Stimulated activated naive CD8-positive, alpha-beta T cell treated with anti-CD3 and anti-CD28 coated beads, Interleukin-15, amount 100 ng/mL, for 72 hours (primary cell): ENCODE results near the gene PADI2.

Experiments
- ATAC-seq: fragments of 150-1000 bp; cut with Tn5 transposase; 2 replicates; pipeline ENCODE4 v1.10.0; 2021; ENCODE audit warnings: mild to moderate bottlenecking, moderate library complexity
- DNase-seq, 2 donors: peaks; one replicate each; pipeline ENCODE4 v3.0.0; 2021 to 2022
- H3K27ac Mint-ChIP-seq, 2 donors: one replicate each; pipeline ENCODE4 v1.8.0; 2022; ENCODE audit warnings: mild to moderate bottlenecking in 2 of 2, mixed read lengths in 2 of 2, moderate library complexity in 2 of 2
- H3K27me3 Mint-ChIP-seq: one replicate; pipeline ENCODE4 v1.8.0; 2022; ENCODE audit warnings: mixed read lengths
- H3K4me1 Mint-ChIP-seq: one replicate; pipeline ENCODE4 v1.8.0; 2022; ENCODE audit warnings: mild to moderate bottlenecking, mixed read lengths
- H3K4me3 Mint-ChIP-seq, 2 donors: one replicate each; pipeline ENCODE4 v1.8.0; 2022; ENCODE audit warnings: mild to moderate bottlenecking in 2 of 2, mixed read lengths in 2 of 2, moderate library complexity in 1 of 2
- H3K9me3 Mint-ChIP-seq, 2 donors: one replicate each; pipeline ENCODE4 v1.8.0; 2022; ENCODE audit warnings: mixed read lengths in 2 of 2

PADI2 gene

GRCh38 chr1:17148950-17149608 lies 29.8 kb upstream of the PADI2 start:
- H3K4me1 Mint-ChIP-seq, result no peaks in the 10 kb centered on the region
- H3K9me3 Mint-ChIP-seq, result peaks cover 10 to 29% of the 10 kb centered on the region in 2 donors
- DNase-seq, result no peak
- H3K27me3 Mint-ChIP-seq, result peaks cover 53% of the 10 kb centered on the region
- ATAC-seq, result no peak
- no peak overlapping the region for H3K4me3 Mint-ChIP-seq
- no peak overlapping the region for H3K27ac Mint-ChIP-seq

DNA sequence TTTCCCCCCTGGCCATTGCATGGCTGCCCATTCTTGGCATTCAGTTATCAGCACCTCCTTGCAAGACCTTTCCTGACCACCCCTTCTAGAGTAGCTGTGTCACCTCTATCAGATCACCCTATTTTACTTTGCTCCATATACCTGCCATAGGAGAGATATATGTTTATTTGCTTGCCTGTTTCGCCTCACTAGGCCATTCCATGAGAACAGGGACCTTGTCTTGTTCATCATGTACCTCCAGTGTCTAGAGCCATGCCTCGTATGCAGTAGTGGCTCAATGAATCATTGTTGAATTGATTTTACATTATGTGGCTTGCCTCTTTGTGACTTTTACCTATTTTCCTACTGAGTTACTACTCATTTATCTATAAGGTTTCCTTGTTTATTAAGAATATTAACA lies 26.4 kb upstream of the PADI2 start:
- peaks cover 45% of the 10 kb centered on the region for H3K27me3 Mint-ChIP-seq
- no peak overlapping the region for H3K27ac Mint-ChIP-seq
- no peaks in the 10 kb centered on the region for H3K9me3 Mint-ChIP-seq
- H3K4me1 Mint-ChIP-seq, result no peaks in the 10 kb centered on the region
- no peak overlapping the region for H3K4me3 Mint-ChIP-seq
- ATAC-seq (no peak), DNase-seq (no peak)

- H3K4me1 Mint-ChIP-seq, result no peaks in the 10 kb centered on the region
- DNase-seq (no peak), ATAC-seq (no peak)
- no peak overlapping the region for H3K27ac Mint-ChIP-seq
- H3K4me3 Mint-ChIP-seq, result no peak overlapping the region
- no peaks in the 10 kb centered on the region for H3K9me3 Mint-ChIP-seq
- H3K27me3 Mint-ChIP-seq, result peaks cover 33% of the 10 kb centered on the region
Observed at GRCh38 chr1:17143760-17144159, 24.5 kb upstream of the PADI2 start.

- no peak overlapping the region for H3K27ac Mint-ChIP-seq
- DNase-seq, result no peak
- no peak for ATAC-seq
- H3K4me3 Mint-ChIP-seq, result no peak overlapping the region
- H3K9me3 Mint-ChIP-seq, result no peaks in the 10 kb centered on the region
- H3K4me1 Mint-ChIP-seq, result no peaks in the 10 kb centered on the region
- peaks cover 30% of the 10 kb centered on the region for H3K27me3 Mint-ChIP-seq
Observed at GRCh38 chr1:17141441-17142197, 22.4 kb upstream of the PADI2 start.

GRCh38 chr1:17140279-17140678 lies 21.0 kb upstream of the PADI2 start:
- Mint-ChIP-seq H3K9me3 (no peaks in the 10 kb centered on the region), H3K4me1 (no peaks in the 10 kb centered on the region), H3K27ac (no peak overlapping the region), H3K4me3 (no peak overlapping the region), H3K27me3 (peaks cover 36% of the 10 kb centered on the region)
- no peak for DNase-seq
- no peak for ATAC-seq

DNA sequence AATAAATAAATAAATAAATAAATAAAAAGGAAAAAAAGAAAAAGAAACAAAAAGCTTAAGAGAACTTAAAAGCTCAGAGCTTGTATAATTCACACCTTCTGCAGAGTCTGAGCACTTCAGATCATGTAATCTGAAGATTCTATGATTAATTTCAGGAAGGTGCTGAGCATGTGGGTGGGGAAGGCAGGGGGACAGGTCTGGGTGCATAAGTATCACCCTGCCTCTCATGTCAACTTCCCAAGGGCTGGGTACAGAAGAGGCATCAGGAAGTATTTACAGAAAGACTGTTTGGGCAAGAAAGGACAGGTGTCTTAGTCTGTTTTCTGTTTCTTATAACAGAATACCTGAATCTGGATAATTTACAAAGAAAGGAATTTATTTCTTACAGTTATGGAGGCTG lies 20.4 kb upstream of the PADI2 start:
- Mint-ChIP-seq H3K4me3 (no peak overlapping the region), H3K27ac (no peak overlapping the region), H3K4me1 (no peaks in the 10 kb centered on the region), H3K9me3 (no peaks in the 10 kb centered on the region), H3K27me3 (peaks cover 36% of the 10 kb centered on the region)
- ATAC-seq (no peak), DNase-seq (no peak)

GRCh38 chr1:17137441-17137840 lies 18.2 kb upstream of the PADI2 start:
- ATAC-seq (no peak), DNase-seq (no peak)
- Mint-ChIP-seq H3K4me3 (no peak overlapping the region), H3K4me1 (no peaks in the 10 kb centered on the region), H3K9me3 (no peaks in the 10 kb centered on the region), H3K27me3 (peaks cover 45% of the 10 kb centered on the region), H3K27ac (no peak overlapping the region)

GRCh38 chr1:17136936-17137335 lies 17.7 kb upstream of the PADI2 start:
- Mint-ChIP-seq H3K27ac (no peak overlapping the region), H3K4me3 (no peak overlapping the region), H3K27me3 (peaks cover 45% of the 10 kb centered on the region), H3K4me1 (no peaks in the 10 kb centered on the region), H3K9me3 (no peaks in the 10 kb centered on the region)
- ATAC-seq (no peak), DNase-seq (no peak)

- Mint-ChIP-seq H3K27me3 (peaks cover 42% of the 10 kb centered on the region), H3K27ac (no peak overlapping the region), H3K4me3 (no peak overlapping the region), H3K9me3 (no peaks in the 10 kb centered on the region), H3K4me1 (no peaks in the 10 kb centered on the region)
- ATAC-seq (no peak), DNase-seq (no peak)
Observed at GRCh38 chr1:17136145-17136544, 16.9 kb upstream of the PADI2 start.

DNA sequence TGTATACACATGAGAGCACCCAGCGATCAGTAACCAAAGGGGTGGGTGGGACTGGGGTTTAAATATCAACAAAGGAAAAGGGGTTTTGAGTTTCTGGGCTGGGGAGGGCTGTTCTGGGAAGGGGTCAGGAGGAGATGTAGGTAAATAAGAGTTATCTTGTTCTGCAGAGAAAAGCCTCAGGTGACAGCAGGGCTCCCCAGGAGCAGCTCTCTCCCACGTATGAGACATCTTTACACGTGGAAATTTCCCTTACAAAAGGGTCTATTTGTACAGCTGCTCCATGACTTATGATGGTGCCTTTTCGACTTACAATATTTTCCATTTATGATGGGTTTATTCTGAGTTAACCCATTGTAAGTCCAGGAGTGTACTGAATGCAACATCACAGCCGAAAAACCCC lies 16.3 kb upstream of the PADI2 start:
- Mint-ChIP-seq H3K4me1 (no peaks in the 10 kb centered on the region), H3K4me3 (no peak overlapping the region), H3K9me3 (no peaks in the 10 kb centered on the region), H3K27ac (no peak overlapping the region), H3K27me3 (peaks cover 42% of the 10 kb centered on the region)
- DNase-seq (no peak), ATAC-seq (no peak)

DNA sequence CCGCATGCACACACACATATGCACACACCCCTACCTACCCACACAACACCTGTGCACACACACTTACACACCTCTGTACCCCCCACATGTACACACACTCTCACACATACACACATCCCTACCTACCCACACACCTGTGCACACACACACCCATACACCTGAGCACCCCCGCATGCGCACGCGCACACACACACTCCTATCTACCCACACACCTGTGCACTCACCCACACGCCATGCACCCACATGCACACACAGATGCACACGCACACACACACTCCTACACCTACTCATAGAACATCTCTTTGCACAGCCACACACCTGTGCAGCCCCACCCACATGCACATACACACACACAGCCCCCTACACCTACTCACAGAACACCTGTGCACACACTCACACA lies 15.5 kb upstream of the PADI2 start:
- Mint-ChIP-seq H3K27ac (no peak overlapping the region), H3K9me3 (no peaks in the 10 kb centered on the region), H3K4me3 (no peak overlapping the region), H3K4me1 (no peaks in the 10 kb centered on the region), H3K27me3 (peaks cover 42% of the 10 kb centered on the region)
- ATAC-seq (no peak), DNase-seq (no peak)

DNA sequence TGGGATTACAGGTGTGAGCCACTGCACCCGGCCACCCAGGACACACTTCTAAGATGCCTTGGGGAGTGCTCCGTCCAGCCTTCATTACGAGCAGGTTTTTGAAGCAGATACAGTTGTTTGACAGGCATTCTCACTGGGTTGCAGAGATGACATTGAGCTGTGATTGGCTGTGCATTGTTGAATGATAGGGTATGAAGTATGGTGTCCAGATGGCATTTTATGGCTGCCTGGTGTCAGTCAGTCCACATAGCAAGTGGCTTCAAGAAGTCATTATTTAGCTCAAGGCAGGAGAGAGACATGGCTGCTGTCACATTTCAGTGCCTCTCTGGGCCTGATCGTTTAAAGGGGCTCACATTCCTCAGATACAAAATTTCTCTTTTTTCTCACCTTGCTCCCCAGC lies 14.8 kb upstream of the PADI2 start:
- ATAC-seq (no peak), DNase-seq (no peak)
- Mint-ChIP-seq H3K27ac (no peak overlapping the region), H3K4me3 (no peak overlapping the region), H3K4me1 (no peaks in the 10 kb centered on the region), H3K27me3 (peaks cover 42% of the 10 kb centered on the region), H3K9me3 (no peaks in the 10 kb centered on the region)

GRCh38 chr1:17130138-17130635 lies 10.9 kb upstream of the PADI2 start:
- Mint-ChIP-seq H3K27me3 (peaks cover 31% of the 10 kb centered on the region), H3K4me1 (peaks cover 5% of the 10 kb centered on the region), H3K4me3 (no peak overlapping the region), H3K9me3 (no peaks in the 10 kb centered on the region), H3K27ac (no peak overlapping the region)
- no peak for DNase-seq
- ATAC-seq, result no peak

GRCh38 chr1:17128361-17128760 lies 9.1 kb upstream of the PADI2 start:
- H3K4me1 Mint-ChIP-seq, result peaks cover 5% of the 10 kb centered on the region
- H3K4me3 Mint-ChIP-seq, result no peak overlapping the region
- H3K9me3 Mint-ChIP-seq, result no peaks in the 10 kb centered on the region
- DNase-seq, result no peak
- no peak overlapping the region for H3K27ac Mint-ChIP-seq
- ATAC-seq, result no peak
- peaks cover 42% of the 10 kb centered on the region for H3K27me3 Mint-ChIP-seq

- Mint-ChIP-seq H3K27ac (no peak overlapping the region), H3K27me3 (peaks cover 41% of the 10 kb centered on the region), H3K9me3 (no peaks in the 10 kb centered on the region), H3K4me3 (no peak overlapping the region), H3K4me1 (peaks cover 5% of the 10 kb centered on the region)
- DNase-seq, result peak; percentile 77 to 78
- ATAC-seq, result peak; percentile 86
Observed at GRCh38 chr1:17125756-17126237, 6.5 kb upstream of the PADI2 start.

DNA sequence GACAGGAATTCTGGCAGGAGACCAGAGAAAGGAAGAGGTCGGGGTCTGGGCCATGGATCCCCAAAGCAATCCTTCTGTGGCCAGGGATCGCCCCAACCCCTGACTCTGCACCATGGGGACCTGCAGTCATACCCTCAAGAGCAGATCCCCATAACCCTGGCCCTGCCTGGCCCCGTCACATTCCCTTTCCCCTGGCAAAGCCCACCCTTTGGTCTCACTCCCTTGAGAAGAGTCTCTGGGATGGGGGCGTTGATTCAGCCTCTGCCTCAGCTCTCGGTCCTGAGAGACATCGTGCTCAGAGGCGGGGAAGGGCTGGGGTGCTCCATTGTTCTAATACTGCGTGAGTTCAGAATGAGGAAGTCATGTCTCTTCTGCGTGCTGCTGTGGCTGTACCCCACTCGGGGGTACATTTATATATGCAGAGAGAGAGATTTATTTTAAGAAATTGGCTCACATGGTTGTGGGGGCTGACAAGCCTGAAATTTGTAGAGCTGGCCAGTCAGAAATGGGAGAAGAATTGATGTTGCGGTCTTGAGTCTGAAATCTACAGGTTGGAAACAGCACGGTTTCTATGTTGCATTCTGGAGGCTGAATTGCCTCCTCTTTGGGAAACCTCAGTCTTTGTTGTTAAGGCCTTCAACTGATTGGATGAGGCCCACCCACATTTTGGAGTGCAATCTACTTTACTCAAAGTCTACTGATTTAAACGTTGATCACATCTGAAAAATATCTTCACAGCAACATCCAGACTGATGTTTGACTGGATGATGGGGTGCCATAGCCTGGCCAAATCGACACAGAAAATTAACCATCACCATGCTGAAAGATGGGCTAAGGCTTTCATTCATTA lies 4.2 kb upstream of the PADI2 start:
- Mint-ChIP-seq H3K9me3 (no peaks in the 10 kb centered on the region), H3K27ac (peak overlapping the region in 1 of 2 donors; percentile 67), H3K4me3 (no peak overlapping the region), H3K27me3 (peaks cover 65% of the 10 kb centered on the region), H3K4me1 (peaks cover 21% of the 10 kb centered on the region)
- ATAC-seq (no peak), DNase-seq (no peak)
